ENCODE measurements around the gene LOXL4.

LOXL4 gene

GRCh38 chr10:98286419-98286818, 18.4 kb upstream of the LOXL4 start:
- H3K4me3 ChIP-seq (ENCODE audit: low read depth, low read length), result no peak overlapping the region
- no peak for TF ChIP-seq CTCF (conservative IDR thresholded peaks at IDR 0.05; ENCODE audit: low read depth, low read length)
- no peak for DNase-seq (ENCODE audit: low read depth)

DNA sequence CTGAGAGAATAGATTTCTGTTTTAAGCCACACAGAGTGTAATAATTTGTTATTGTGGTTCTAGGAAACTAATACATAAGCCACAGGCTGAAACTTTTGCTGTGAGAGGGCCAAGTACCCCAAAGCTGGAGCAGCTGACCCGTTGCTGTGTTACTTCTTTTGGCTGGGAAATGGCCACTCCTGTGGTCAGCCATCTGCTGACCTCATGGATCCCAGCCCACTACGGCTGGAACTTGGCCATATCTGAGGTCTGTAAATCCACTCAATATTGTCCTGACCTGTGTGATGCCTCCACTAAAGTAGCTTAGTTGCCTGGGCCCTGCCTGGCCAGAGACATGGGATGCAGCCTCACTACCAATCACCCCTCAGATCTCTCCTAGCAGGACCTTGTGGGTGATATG, 17.4 kb upstream of the LOXL4 start:
- H3K4me3 ChIP-seq (ENCODE audit: low read depth, low read length), result no peak overlapping the region
- DNase-seq (ENCODE audit: low read depth), result peak; percentile 17
- no peak for TF ChIP-seq CTCF (conservative IDR thresholded peaks at IDR 0.05; ENCODE audit: low read depth, low read length)

DNA sequence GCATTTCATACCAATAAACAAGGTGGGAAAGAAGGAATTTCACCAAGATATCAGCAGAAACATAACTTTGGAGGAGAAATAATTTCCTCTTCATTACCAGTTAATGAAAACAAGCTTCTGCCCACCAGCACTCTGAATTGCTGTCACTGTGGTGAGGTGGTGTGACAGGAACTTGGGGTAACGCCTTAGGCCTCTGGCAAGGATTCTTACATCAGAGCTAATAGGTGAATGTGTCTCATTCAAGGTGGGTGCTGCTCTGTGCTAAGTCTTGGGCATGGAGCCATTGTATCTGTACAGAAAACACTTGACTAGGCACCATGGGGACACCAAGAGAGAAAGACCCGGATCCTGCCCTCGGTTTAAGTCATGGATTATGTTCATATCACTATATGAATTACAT, 8.3 kb upstream of the LOXL4 start:
- DNase-seq (ENCODE audit: low read depth), result no peak
- no peak overlapping the region for H3K4me3 ChIP-seq (ENCODE audit: low read depth, low read length)
- TF ChIP-seq CTCF (conservative IDR thresholded peaks at IDR 0.05; ENCODE audit: low read depth, low read length), result no peak

DNA sequence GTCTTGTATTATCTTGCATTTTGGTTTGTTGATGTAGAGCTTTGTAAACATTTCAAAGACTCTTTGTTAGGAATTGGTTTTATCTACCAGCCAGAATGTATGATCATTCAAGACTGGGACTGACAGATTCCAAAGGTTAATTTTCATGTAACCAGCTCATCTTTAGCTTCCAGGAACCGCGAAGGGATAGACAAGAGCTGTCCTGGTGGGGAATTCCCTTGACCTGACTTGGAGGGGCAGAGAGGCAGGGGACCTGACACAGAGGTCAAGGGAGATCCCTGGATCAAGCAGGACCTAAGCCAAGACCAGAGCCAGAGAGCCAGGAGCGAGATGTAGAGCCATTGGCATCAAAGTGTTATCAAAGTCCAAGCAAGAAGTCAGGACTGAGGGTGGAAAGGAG, 6.6 kb upstream of the LOXL4 start:
- no peak overlapping the region for H3K4me3 ChIP-seq (ENCODE audit: low read depth, low read length)
- no peak for TF ChIP-seq CTCF (conservative IDR thresholded peaks at IDR 0.05; ENCODE audit: low read depth, low read length)
- no peak for DNase-seq (ENCODE audit: low read depth)

GRCh38 chr10:98273057-98273850, 5.3 kb upstream of the LOXL4 start:
- no peak for DNase-seq (ENCODE audit: low read depth)
- TF ChIP-seq CTCF (conservative IDR thresholded peaks at IDR 0.05; ENCODE audit: low read depth, low read length), result no peak
- no peak overlapping the region for H3K4me3 ChIP-seq (ENCODE audit: low read depth, low read length)

DNA sequence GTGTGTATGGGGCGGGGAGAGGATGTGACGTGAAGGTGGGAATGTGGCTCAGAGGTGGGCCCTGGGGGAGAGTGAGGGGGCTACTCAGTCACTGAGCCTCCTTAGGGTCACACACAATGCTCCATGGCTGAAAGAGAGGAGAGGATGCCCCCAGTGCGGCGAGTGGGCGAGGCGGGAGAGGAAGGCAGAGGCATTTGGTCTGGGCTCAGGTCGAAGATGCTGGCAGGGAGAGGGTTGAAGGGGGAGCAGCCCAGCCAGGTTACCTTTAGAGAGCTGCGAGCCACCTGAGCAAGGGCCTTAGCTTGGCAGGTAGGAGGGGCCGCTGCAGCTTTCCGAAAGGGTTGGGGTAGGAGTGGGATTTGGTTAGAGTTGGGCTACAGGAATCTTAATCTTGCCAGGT, 4.7 kb upstream of the LOXL4 start:
- TF ChIP-seq CTCF (conservative IDR thresholded peaks at IDR 0.05; ENCODE audit: low read depth, low read length), result no peak
- H3K4me3 ChIP-seq (ENCODE audit: low read depth, low read length), result no peak overlapping the region
- DNase-seq (ENCODE audit: low read depth), result no peak

GRCh38 chr10:98272245-98272644, 4.3 kb upstream of the LOXL4 start:
- no peak overlapping the region for H3K4me3 ChIP-seq (ENCODE audit: low read depth, low read length)
- no peak for DNase-seq (ENCODE audit: low read depth)
- TF ChIP-seq CTCF (conservative IDR thresholded peaks at IDR 0.05; ENCODE audit: low read depth, low read length), result no peak

Data from choroid plexus epithelial cell (primary cell).